ENCODE measurements around the gene SP5. TPM values are rescaled to one million over a fixed set of nuclear protein-coding genes. Genes with fewer than 3 reads are reported as not detected.
A peak's percentile ranks its signal among the peaks of the same experiment; 100 is the strongest.

The SP5 gene
- total RNA-seq, 1 experiment from 2014 or later = 161 TPM

GRCh38 chr2:170679607-170680079 is 35.5 kb upstream of the SP5 start:
- CTCF ChIA-PET = interaction anchor here (0.6 to 1.1 kb wide), 6 partner anchors 15 to 319 kb away, joined by 3 to 5 read pairs (median 4); partner anchors contain the start of gene SP5
- peak in 1 of 2 experiments; percentile 16 for DNase-seq

GRCh38 chr2:170680172-170680941 is 34.8 kb upstream of the SP5 start:
- Histone ChIP-seq H3K4me1 (0 out of 2 replicates have a peak, but pooled peaks cover 7% of the 10 kb centered on the region), H3K4me3 (ENCODE audit: low read depth, low read length) (no peak overlapping the region), H3K36me3 (ENCODE audit: control insufficient read depth, insufficient read depth, low read length) (no peaks in the 10 kb centered on the region), H3K27me3 (replicated peaks; ENCODE audit: control insufficient read depth, insufficient read depth, low read length) (no peaks in the 10 kb centered on the region), H3K9me3 (no peaks in the 10 kb centered on the region)
- no TSS peak for BruUV-seq (replicated peaks)
- H3K27ac Mint-ChIP-seq (ENCODE audit: unreplicated experiment) = no peak overlapping the region
- ChIA-PET CTCF (interaction anchor here (1.1 kb wide), 1 partner anchor 319 kb away, joined by 5 read pairs; no protein-coding TSS in a partner anchor), POLR2A (no interaction called here)
- DNase-seq = no peak
- no peaks in the 10 kb centered on the region for H3K36me3 Mint-ChIP-seq (ENCODE audit: insufficient read depth, unreplicated experiment)
- TF ChIP-seq, protein P1, sequence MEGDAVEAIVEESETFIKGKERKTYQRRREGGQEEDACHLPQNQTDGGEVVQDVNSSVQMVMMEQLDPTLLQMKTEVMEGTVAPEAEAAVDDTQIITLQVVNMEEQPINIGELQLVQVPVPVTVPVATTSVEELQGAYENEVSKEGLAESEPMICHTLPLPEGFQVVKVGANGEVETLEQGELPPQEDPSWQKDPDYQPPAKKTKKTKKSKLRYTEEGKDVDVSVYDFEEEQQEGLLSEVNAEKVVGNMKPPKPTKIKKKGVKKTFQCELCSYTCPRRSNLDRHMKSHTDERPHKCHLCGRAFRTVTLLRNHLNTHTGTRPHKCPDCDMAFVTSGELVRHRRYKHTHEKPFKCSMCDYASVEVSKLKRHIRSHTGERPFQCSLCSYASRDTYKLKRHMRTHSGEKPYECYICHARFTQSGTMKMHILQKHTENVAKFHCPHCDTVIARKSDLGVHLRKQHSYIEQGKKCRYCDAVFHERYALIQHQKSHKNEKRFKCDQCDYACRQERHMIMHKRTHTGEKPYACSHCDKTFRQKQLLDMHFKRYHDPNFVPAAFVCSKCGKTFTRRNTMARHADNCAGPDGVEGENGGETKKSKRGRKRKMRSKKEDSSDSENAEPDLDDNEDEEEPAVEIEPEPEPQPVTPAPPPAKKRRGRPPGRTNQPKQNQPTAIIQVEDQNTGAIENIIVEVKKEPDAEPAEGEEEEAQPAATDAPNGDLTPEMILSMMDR (IDR thresholded peaks at IDR 0.05; ENCODE audit: insufficient read depth in 1 of 2, low read depth in 1 of 2, low read length in 1 of 2, severe bottlenecking in 1 of 2, unreplicated experiment in 1 of 2) = no peak
- H3K4me1 Mint-ChIP-seq (ENCODE audit: low read depth, unreplicated experiment) = no peaks in the 10 kb centered on the region
- no peaks in the 10 kb centered on the region for H3K9me3 Mint-ChIP-seq (ENCODE audit: unreplicated experiment)
- H3K27me3 Mint-ChIP-seq (ENCODE audit: insufficient read depth, unreplicated experiment) = no peaks in the 10 kb centered on the region
- H3K4me3 Mint-ChIP-seq (ENCODE audit: unreplicated experiment) = no peak overlapping the region
- intact Hi-C loops (cut with micrococcal nuclease; ENCODE audit: unreplicated experiment) = no loop called here

More at GRCh38 chr2:170679607-170680079, 35.5 kb upstream of the SP5 start:
- no peaks in the 10 kb centered on the region for H3K36me3 Mint-ChIP-seq (ENCODE audit: insufficient read depth, unreplicated experiment)
- H3K27me3 Mint-ChIP-seq (ENCODE audit: insufficient read depth, unreplicated experiment) = no peaks in the 10 kb centered on the region
- no TSS peak for BruUV-seq (replicated peaks)
- no peak overlapping the region for H3K27ac Mint-ChIP-seq (ENCODE audit: unreplicated experiment)
- no peaks in the 10 kb centered on the region for H3K9me3 Mint-ChIP-seq (ENCODE audit: unreplicated experiment)
- peak overlapping the region; percentile 55 for H3K4me3 Mint-ChIP-seq (ENCODE audit: unreplicated experiment)
- H3K4me1 ChIP-seq = 0 out of 2 replicates have a peak, but pooled peaks cover 7% of the 10 kb centered on the region
- TF ChIP-seq, protein P1 (IDR thresholded peaks at IDR 0.05; ENCODE audit: insufficient read depth in 1 of 2, low read depth in 1 of 2, low read length in 1 of 2, severe bottlenecking in 1 of 2, unreplicated experiment in 1 of 2) = no peak
- H3K36me3 ChIP-seq (ENCODE audit: control insufficient read depth, insufficient read depth, low read length) = no peaks in the 10 kb centered on the region
- H3K4me3 ChIP-seq (ENCODE audit: low read depth, low read length) = peak overlapping the region; percentile 18
- POLR2A ChIA-PET = no interaction called here
- intact Hi-C loops (cut with micrococcal nuclease; ENCODE audit: unreplicated experiment) = no loop called here
- H3K4me1 Mint-ChIP-seq (ENCODE audit: low read depth, unreplicated experiment) = no peaks in the 10 kb centered on the region
- no peaks in the 10 kb centered on the region for H3K27me3 ChIP-seq (replicated peaks; ENCODE audit: control insufficient read depth, insufficient read depth, low read length)
- no peaks in the 10 kb centered on the region for H3K9me3 ChIP-seq

- ChIA-PET CTCF (no interaction called here), POLR2A (no interaction called here)
- 0 out of 2 replicates have a peak, but pooled peaks cover 7% of the 10 kb centered on the region for H3K4me1 ChIP-seq
- TF ChIP-seq, protein P1 (IDR thresholded peaks at IDR 0.05; ENCODE audit: insufficient read depth in 1 of 2, low read depth in 1 of 2, low read length in 1 of 2, severe bottlenecking in 1 of 2, unreplicated experiment in 1 of 2) = no peak
- Mint-ChIP-seq H3K9me3 (ENCODE audit: unreplicated experiment) (no peaks in the 10 kb centered on the region), H3K36me3 (ENCODE audit: insufficient read depth, unreplicated experiment) (no peaks in the 10 kb centered on the region), H3K27ac (ENCODE audit: unreplicated experiment) (no peak overlapping the region), H3K27me3 (ENCODE audit: insufficient read depth, unreplicated experiment) (no peaks in the 10 kb centered on the region), H3K4me3 (ENCODE audit: unreplicated experiment) (no peak overlapping the region), H3K4me1 (ENCODE audit: low read depth, unreplicated experiment) (peaks cover 8% of the 10 kb centered on the region)
- no peaks in the 10 kb centered on the region for H3K27me3 ChIP-seq (replicated peaks; ENCODE audit: control insufficient read depth, insufficient read depth, low read length)
- intact Hi-C loops (cut with micrococcal nuclease; ENCODE audit: unreplicated experiment) = no loop called here
- H3K36me3 ChIP-seq (ENCODE audit: control insufficient read depth, insufficient read depth, low read length) = no peaks in the 10 kb centered on the region
- BruUV-seq (replicated peaks) = no TSS peak
- H3K4me3 ChIP-seq (ENCODE audit: low read depth, low read length) = no peak overlapping the region
- no peaks in the 10 kb centered on the region for H3K9me3 ChIP-seq
- DNase-seq = no peak
Measured at GRCh38 chr2:170681311-170681710, 33.8 kb upstream of the SP5 start.

Measured in Caco-2 (cell line).